ENCODE data around the gene CAPS2.
A peak's percentile ranks its signal among the peaks of the same experiment; 100 is the strongest.

CAPS2 gene

GRCh38 chr12:75288860-75289259 is 41.3 kb downstream of the CAPS2 start:
- Histone ChIP-seq H3K4me1 (no peaks in the 10 kb centered on the region), H3K27ac (no peak overlapping the region), H3K27me3 (no peaks in the 10 kb centered on the region), H3K36me3 (no peaks in the 10 kb centered on the region), H3K9ac (no peak overlapping the region), H3K4me2 (no peak overlapping the region), H4K20me1 (no peaks in the 10 kb centered on the region), H3K9me3 (replicated peaks in 1 of 11) (no peaks in the 10 kb centered on the region), H3K4me3 (no peak overlapping the region)
- no peak for TF ChIP-seq Cebpa-rat (IDR thresholded peaks at IDR 0.05)

GRCh38 chr12:75275702-75276101 is 54.4 kb downstream of the CAPS2 start:
- Histone ChIP-seq H3K4me3 (no peak overlapping the region), H3K9ac (no peak overlapping the region), H3K27ac (no peak overlapping the region), H3K9me3 (replicated peaks in 1 of 11) (no peaks in the 10 kb centered on the region), H4K20me1 (no peaks in the 10 kb centered on the region), H3K4me1 (no peaks in the 10 kb centered on the region), H3K36me3 (no peaks in the 10 kb centered on the region), H3K27me3 (no peaks in the 10 kb centered on the region), H3K4me2 (no peak overlapping the region)
- no peak for TF ChIP-seq Cebpa-rat (IDR thresholded peaks at IDR 0.05)

- Histone ChIP-seq H3K9me3 (replicated peaks in 1 of 11) (no peaks in the 10 kb centered on the region), H3K4me1 (no peaks in the 10 kb centered on the region), H3K36me3 (no peaks in the 10 kb centered on the region), H3K27me3 (no peaks in the 10 kb centered on the region), H4K20me1 (no peaks in the 10 kb centered on the region), H3K9ac (no peak overlapping the region), H3K4me2 (no peak overlapping the region), H3K27ac (no peak overlapping the region), H3K4me3 (no peak overlapping the region)
- TF ChIP-seq Cebpa-rat (IDR thresholded peaks at IDR 0.05), result no peak
Observed at GRCh38 chr12:75271576-75271975, 58.5 kb downstream of the CAPS2 start.

GRCh38 chr12:75270157-75270556 is 60.0 kb downstream of the CAPS2 start:
- Histone ChIP-seq H3K4me3 (no peak overlapping the region), H3K36me3 (no peaks in the 10 kb centered on the region), H3K9ac (no peak overlapping the region), H3K9me3 (replicated peaks in 1 of 11) (peaks cover 0 to 4% (median 0%) of the 10 kb centered on the region in 11 experiments; a peak in 1 of 22 replicates), H3K4me2 (no peak overlapping the region), H3K27me3 (no peaks in the 10 kb centered on the region), H4K20me1 (no peaks in the 10 kb centered on the region), H3K4me1 (no peaks in the 10 kb centered on the region), H3K27ac (no peak overlapping the region)
- no peak for TF ChIP-seq Cebpa-rat (IDR thresholded peaks at IDR 0.05)

GRCh38 chr12:75269209-75269608 is 60.9 kb downstream of the CAPS2 start:
- no peaks in the 10 kb centered on the region for H3K4me1 ChIP-seq
- no peaks in the 10 kb centered on the region for H3K27me3 ChIP-seq
- H3K36me3 ChIP-seq, result no peaks in the 10 kb centered on the region
- no peak for TF ChIP-seq Cebpa-rat (IDR thresholded peaks at IDR 0.05)
- H3K27ac ChIP-seq, result no peak overlapping the region
- no peak overlapping the region for H3K4me3 ChIP-seq
- no peaks in the 10 kb centered on the region for H4K20me1 ChIP-seq
- no peak overlapping the region for H3K4me2 ChIP-seq
- H3K9me3 ChIP-seq (replicated peaks in 1 of 11), result peaks cover 0 to 4% (median 0%) of the 10 kb centered on the region in 11 experiments; a peak in 1 of 22 replicates
- H3K9ac ChIP-seq, result no peak overlapping the region

GRCh38 chr12:75260316-75260715 is 69.8 kb downstream of the CAPS2 start:
- H3K4me3 ChIP-seq, result no peak overlapping the region
- no peaks in the 10 kb centered on the region for H3K27me3 ChIP-seq
- no peak for TF ChIP-seq Cebpa-rat (IDR thresholded peaks at IDR 0.05)
- no peak overlapping the region for H3K4me2 ChIP-seq
- no peaks in the 10 kb centered on the region for H4K20me1 ChIP-seq
- H3K4me1 ChIP-seq, result 0 out of 20 replicates have a peak, but pooled peaks cover 0 to 6% (median 0%) of the 10 kb centered on the region in 10 experiments
- H3K36me3 ChIP-seq, result no peaks in the 10 kb centered on the region
- H3K27ac ChIP-seq, result no peak overlapping the region
- H3K9ac ChIP-seq, result no peak overlapping the region
- H3K9me3 ChIP-seq (replicated peaks in 1 of 11), result no peaks in the 10 kb centered on the region

GRCh38 chr12:75259143-75259542 is 71.0 kb downstream of the CAPS2 start:
- Histone ChIP-seq H3K4me1 (0 out of 20 replicates have a peak, but pooled peaks cover 0 to 6% (median 0%) of the 10 kb centered on the region in 10 experiments), H3K27me3 (no peaks in the 10 kb centered on the region), H3K27ac (no peak overlapping the region), H3K4me3 (no peak overlapping the region), H3K9me3 (replicated peaks in 1 of 11) (no peaks in the 10 kb centered on the region), H3K9ac (no peak overlapping the region), H4K20me1 (no peaks in the 10 kb centered on the region), H3K4me2 (no peak overlapping the region), H3K36me3 (no peaks in the 10 kb centered on the region)
- no peak for TF ChIP-seq Cebpa-rat (IDR thresholded peaks at IDR 0.05)

- H3K9ac ChIP-seq, result no peak overlapping the region
- 0 out of 20 replicates have a peak, but pooled peaks cover 0 to 6% (median 0%) of the 10 kb centered on the region in 10 experiments for H3K4me1 ChIP-seq
- no peaks in the 10 kb centered on the region for H4K20me1 ChIP-seq
- H3K4me2 ChIP-seq, result peak overlapping the region in 4 of 11 experiments; percentile 4 to 26 (median 21); a peak in 5 of 22 replicates
- H3K27me3 ChIP-seq, result no peaks in the 10 kb centered on the region
- no peaks in the 10 kb centered on the region for H3K9me3 ChIP-seq (replicated peaks in 1 of 11)
- H3K27ac ChIP-seq, result no peak overlapping the region
- H3K36me3 ChIP-seq, result no peaks in the 10 kb centered on the region
- no peak overlapping the region for H3K4me3 ChIP-seq
- no peak for TF ChIP-seq Cebpa-rat (IDR thresholded peaks at IDR 0.05)
Observed at GRCh38 chr12:75257510-75257909, 72.6 kb downstream of the CAPS2 start.

GRCh38 chr12:75245108-75245507 is 85.0 kb downstream of the CAPS2 start:
- Histone ChIP-seq H3K9me3 (replicated peaks in 1 of 11) (peaks cover 0 to 8% (median 6%) of the 10 kb centered on the region in 11 experiments; a peak in 7 of 22 replicates), H3K4me3 (no peak overlapping the region), H3K4me2 (no peak overlapping the region), H3K4me1 (no peaks in the 10 kb centered on the region), H3K36me3 (no peaks in the 10 kb centered on the region), H4K20me1 (no peaks in the 10 kb centered on the region), H3K27ac (no peak overlapping the region), H3K9ac (no peak overlapping the region), H3K27me3 (no peaks in the 10 kb centered on the region)
- no peak for TF ChIP-seq Cebpa-rat (IDR thresholded peaks at IDR 0.05)

GRCh38 chr12:75239987-75240386 is 90.1 kb downstream of the CAPS2 start:
- Histone ChIP-seq H3K36me3 (no peaks in the 10 kb centered on the region), H3K9ac (no peak overlapping the region), H3K9me3 (replicated peaks in 1 of 11) (peaks cover 0 to 9% (median 6%) of the 10 kb centered on the region in 11 experiments; a peak in 7 of 22 replicates), H3K27ac (no peak overlapping the region), H4K20me1 (no peaks in the 10 kb centered on the region), H3K27me3 (no peaks in the 10 kb centered on the region), H3K4me2 (no peak overlapping the region), H3K4me3 (no peak overlapping the region), H3K4me1 (no peaks in the 10 kb centered on the region)
- TF ChIP-seq Cebpa-rat (IDR thresholded peaks at IDR 0.05), result no peak

All from BLaER1 treated with 17β-estradiol and CSF1 and Interleukin-3, amounts not matched to agents 10 nM and 100 nM (cell line).